Measurements from ENCODE around the gene SEMA3C.

SEMA3C gene

DNA sequence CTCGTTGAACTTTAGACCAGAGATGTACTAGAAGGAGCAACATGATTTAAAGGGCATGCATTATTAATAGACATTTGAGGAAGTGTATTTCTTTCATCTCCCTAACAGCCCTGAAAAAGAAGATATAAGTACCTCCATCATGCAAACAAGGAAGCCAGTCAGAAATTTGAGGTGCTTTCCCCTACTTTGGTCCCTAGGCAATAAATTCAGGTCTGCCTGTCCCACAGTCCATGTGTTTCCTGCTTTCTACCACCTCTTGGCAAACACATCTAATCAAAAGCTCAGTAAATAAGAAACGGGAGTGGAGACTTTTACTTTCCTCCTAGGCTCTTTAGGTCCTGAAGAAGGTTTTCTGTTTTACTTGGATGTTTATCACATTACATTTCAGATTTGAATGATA, 5.2 kb upstream of the SEMA3C start:
- DNase-seq: no peak

- DNase-seq: no peak
These were observed 4.4 kb upstream of the SEMA3C start for GRCh38 chr7:80923211-80923612.

- no peak for DNase-seq
These were observed 3.6 kb upstream of the SEMA3C start for GRCh38 chr7:80922253-80923049.

DNA sequence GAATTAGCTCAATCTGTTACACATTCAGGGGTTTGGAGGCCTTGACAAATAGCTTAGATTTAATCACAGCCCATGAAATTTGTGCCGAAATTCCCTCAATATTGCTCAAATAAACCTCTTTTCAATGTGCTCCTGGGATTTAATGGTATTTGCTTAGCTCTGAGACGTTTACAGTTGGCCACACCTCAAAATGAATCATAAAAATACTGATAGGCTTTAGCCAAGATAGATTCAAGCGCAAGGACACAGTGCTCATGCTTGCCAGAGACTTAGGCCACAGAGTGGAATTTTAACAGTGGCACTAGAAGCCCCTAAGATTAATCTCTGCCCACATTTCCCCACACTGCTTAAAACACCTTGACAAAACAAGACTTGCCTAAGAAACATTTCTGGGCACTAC, 2.3 kb upstream of the SEMA3C start:
- DNase-seq: no peak

DNA sequence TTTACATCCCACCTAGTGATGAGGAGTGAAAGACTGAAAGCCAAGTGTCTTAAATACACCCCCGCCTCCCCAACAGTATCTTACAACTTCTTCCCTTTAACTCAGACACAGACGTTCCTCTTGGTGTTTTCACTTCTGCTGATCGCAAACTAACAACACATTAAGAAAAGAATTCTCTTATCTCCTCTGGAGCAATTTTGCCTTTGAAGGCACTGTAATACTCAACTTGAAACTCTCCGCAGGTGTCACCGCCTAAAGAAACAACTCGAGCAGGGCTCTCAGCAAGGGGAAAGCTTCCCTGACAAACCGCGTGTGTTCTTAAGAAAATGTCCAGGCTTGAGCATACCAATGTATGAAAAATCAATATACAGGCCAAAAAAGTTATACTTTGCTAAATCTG, 452 bp downstream of the SEMA3C start:
- no peak for DNase-seq

DNA sequence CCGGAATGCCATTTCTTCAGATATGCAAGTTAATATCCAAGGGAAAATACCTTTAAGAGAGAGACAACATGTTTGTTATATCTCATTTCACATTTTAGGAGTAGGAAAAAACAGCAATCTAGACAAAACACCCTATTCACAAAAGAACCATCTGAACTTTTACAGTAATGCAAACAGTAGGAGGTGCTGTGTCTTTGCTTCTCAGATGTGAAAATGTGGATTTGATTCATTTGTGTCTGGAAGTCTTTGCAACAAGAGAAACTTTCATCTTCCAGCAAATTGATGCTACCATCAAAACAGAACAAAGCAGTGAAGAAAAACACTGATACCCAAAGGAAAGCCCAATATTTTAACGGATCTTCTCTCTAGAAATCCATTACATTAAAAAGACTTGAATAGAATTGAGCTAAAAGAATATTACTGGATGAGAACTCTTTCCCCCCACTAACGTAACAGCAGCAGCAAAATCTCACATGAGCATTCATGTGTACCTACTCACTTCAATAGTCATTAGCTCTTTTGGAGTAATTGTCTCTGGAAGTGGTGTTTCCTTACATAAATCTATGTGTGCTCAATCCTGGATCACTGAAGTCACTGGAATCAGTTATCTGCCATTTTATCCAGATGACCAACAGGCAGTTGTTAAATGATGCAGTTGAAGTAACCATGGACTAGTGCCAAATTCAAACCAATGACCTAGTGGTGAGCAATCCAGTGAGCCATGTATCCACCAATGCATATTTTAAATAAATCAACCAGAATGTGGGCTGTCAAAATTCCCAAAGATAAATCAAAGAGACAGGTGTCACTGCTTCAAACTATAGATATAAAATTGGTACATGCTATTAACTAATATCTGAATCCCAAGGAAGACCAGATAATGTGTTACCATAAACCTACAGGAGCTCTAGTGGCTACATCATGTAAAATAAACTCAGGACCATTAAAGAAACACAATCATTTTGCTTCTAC, 1.8 kb downstream of the SEMA3C start:
- DNase-seq: no peak

DNA sequence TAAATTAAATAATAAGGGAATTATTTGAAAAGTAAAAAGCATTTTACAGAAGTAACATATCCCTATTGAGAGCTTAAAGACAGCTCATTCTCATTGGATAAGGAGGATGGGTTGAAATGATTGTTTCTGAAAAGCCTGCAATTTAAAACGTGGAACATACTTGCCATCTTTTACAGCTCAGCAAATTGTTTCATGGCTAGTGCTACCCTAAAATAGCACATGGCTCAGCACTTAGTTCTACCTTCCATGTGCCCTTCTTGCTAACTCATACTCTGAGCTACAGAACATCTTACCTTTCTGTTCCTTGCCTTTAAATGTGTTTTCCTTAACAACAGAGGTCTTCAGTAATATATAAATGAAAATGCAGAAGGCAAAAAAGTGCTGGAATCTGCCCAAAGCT, 8.6 kb downstream of the SEMA3C start:
- no peak for DNase-seq

- no peak for DNase-seq
These were observed 10.5 kb downstream of the SEMA3C start for GRCh38 chr7:80908360-80908797.

- DNase-seq: no peak
These were observed 11.2 kb downstream of the SEMA3C start for GRCh38 chr7:80907612-80908011.

- DNase-seq: no peak
These were observed 11.7 kb downstream of the SEMA3C start for GRCh38 chr7:80907141-80907601.

- DNase-seq: no peak
These were observed 13.5 kb downstream of the SEMA3C start for GRCh38 chr7:80905334-80905733.

DNA sequence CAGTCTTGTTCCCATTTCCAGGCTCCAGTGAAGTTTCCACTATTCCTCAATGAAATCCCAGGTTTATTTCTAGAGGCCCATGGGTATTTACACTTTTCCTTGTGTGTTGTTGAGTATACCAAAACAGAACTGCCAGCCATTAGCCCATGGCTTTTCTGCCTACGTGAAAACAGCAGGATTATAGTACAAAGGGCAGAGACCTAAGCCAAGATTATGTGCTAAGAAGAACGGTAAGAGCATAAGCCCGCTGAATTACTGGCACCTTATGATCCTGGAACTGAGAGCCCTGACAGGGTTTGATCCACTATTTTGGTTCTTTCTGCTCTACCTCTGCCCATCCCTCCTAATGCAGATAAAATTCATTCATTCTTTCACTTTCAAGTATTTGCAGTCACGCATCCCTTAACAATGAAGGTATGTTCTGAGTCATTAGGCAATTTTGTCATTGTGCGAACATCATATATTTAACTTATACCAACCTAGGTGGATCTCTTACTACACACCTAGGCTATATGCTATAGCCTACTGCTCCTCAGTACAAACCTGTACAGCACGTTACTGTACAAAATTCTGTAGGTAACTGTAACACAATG, 16.0 kb downstream of the SEMA3C start:
- DNase-seq: no peak

GRCh38 chr7:80902019-80902418, 16.8 kb downstream of the SEMA3C start:
- no peak for DNase-seq

GRCh38 chr7:80900583-80901576, 18.0 kb downstream of the SEMA3C start:
- DNase-seq: no peak

DNA sequence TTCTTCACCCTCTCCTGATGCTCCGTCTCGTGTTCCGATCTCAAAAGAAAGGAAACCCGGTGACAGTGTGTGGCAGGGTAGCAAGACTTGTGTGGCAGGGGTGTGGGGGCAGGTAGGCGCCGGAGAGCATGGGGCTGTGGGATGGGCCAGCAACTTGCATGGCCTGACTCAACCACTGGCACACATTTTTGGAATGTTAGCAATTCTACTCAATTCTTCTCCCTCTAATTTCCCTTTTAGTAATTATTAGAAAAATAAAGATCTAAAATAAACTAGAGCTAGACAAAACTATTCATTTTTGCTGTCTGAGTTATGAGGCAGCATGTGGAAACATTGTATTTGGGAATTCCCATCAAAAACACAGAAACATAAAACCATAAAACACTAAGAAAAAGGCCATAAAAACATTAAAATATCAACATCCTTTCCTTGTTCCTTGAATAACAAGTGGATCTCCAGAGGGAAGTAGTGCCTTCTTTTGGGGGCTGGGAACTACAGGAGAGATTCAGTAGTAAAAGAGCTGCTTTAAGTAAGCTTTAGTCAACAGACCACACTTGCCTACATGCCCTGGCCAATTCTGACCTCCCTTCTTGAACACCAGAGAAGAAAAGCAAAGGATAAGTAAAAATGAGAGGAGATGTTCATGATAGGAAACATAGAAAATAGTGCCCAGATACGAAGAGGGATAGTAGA, 21.8 kb downstream of the SEMA3C start:
- no peak for DNase-seq

DNA sequence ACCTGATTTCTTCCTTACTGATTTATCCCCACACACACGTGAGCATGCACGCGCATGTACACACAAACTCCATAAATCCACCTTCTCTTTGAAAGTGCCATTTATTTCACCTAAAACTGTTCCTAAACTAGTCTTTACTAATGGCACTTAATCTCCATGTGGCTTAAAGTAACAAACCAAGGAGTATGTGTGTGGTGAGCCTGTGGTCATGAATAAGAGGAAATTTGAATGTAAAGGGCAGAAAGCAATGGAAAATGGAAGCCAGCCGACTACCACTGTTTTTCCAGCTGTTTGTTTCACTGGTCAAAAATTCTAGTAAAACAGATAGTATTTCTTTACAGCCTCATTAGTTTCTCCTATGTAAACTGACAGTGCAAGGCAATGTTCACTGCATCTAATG, 23.8 kb downstream of the SEMA3C start:
- no peak for DNase-seq

GRCh38 chr7:80891259-80891544, 27.6 kb downstream of the SEMA3C start:
- DNase-seq: no peak

- no peak for DNase-seq
These were observed 28.2 kb downstream of the SEMA3C start for GRCh38 chr7:80890426-80891258.

GRCh38 chr7:80889525-80889924, 29.3 kb downstream of the SEMA3C start:
- no peak for DNase-seq

GRCh38 chr7:80885757-80886156, 33.1 kb downstream of the SEMA3C start:
- no peak for DNase-seq

All from activated naive CD4-positive, alpha-beta T cell treated with Interleukin-2 at 50 U/mL for 16 hours (primary cell).